Measurements from ENCODE around the gene MRPS15.
A peak's percentile ranks its signal among the peaks of the same experiment; 100 is the strongest.

MRPS15 gene

GRCh38 chr1:36463803-36464604 is at the start of gene MRPS15:
Gene MRPS15, minus strand, starts transcription at chr1:36464384. Its CDS starts 109 bp downstream, at chr1:36464275.
- Histone ChIP-seq H3K27ac (ENCODE audit: extremely low read depth, low read depth, low read length) (peak within 1 kb of the TSS; percentile 56), H3K9me3 (ENCODE audit: control insufficient read depth, insufficient read depth, low read depth, low read length) (no peaks in the 10 kb centered on the region), H3K4me1 (ENCODE audit: control insufficient read depth, insufficient read depth, low read length) (no peaks in the 10 kb centered on the region), H3K36me3 (ENCODE audit: control insufficient read depth in 2 of 2, insufficient read depth in 1 of 2, low read length in 2 of 2) (peaks cover 6 to 36% of the 10 kb centered on the region in 2 experiments), H3K4me3 (ENCODE audit: low read depth, low read length) (peak within 1 kb of the TSS; percentile 93)
- POLR2A ChIA-PET, result interaction anchor here (0.5 to 2.3 kb wide), 11 partner anchors 10 to 315 kb away, joined by 3 to 54 read pairs (median 4); partner anchors contain the start of genes LSM10, OSCP1, STK40 and TRAPPC3
- CTCF ChIA-PET, result interaction anchor here (0.7 kb wide), 1 partner anchor 957 kb away, joined by 3 read pairs; no protein-coding TSS in a partner anchor
- TF ChIP-seq ZNF621 (tag by site-specific recombination; IDR thresholded peaks at IDR 0.05) (no peak), GLI2 (tag by site-specific recombination; IDR thresholded peaks at IDR 0.05; ENCODE audit: borderline replicate concordance, low read depth) (no peak), ZNF692 (tag by site-specific recombination; IDR thresholded peaks at IDR 0.05) (peak; percentile 89), ZXDB (tag by site-specific recombination; IDR thresholded peaks at IDR 0.05) (peak; percentile 96), SALL2 (tag by site-specific recombination; IDR thresholded peaks at IDR 0.05; ENCODE audit: borderline replicate concordance) (no peak), EGR2 (tag by site-specific recombination; IDR thresholded peaks at IDR 0.05; ENCODE audit: low read depth) (peak; percentile 51; the same call in 1 of the 2 replicates), GFI1B (tag by site-specific recombination; IDR thresholded peaks at IDR 0.05) (no peak), ZFP3 (tag by site-specific recombination; IDR thresholded peaks at IDR 0.05; ENCODE audit: low read depth) (no peak), ZNF843 (tag by site-specific recombination; IDR thresholded peaks at IDR 0.05) (peak; percentile 62), ZNF654 (tag by site-specific recombination; IDR thresholded peaks at IDR 0.05; ENCODE audit: low read depth) (no peak), ZNF530 (tag by site-specific recombination; IDR thresholded peaks at IDR 0.05; ENCODE audit: low read depth) (no peak), ZNF280C (tag by site-specific recombination; IDR thresholded peaks at IDR 0.05) (no peak), ZNF660 (tag by site-specific recombination; IDR thresholded peaks at IDR 0.05) (peak; percentile 96), ZNF561 (tag by site-specific recombination; IDR thresholded peaks at IDR 0.05; ENCODE audit: borderline replicate concordance) (peak; percentile 86), ZBTB17 (tag by site-specific recombination; IDR thresholded peaks at IDR 0.05) (peak; percentile 100), ZNF155 (tag by site-specific recombination; IDR thresholded peaks at IDR 0.05) (no peak), ZNF580 (tag by site-specific recombination; IDR thresholded peaks at IDR 0.05) (peak; percentile 90), ZNF596 (tag by site-specific recombination; IDR thresholded peaks at IDR 0.05) (no peak), GLI4 (tag by site-specific recombination; IDR thresholded peaks at IDR 0.05) (0 out of 2 replicates have a peak, but pooled peaks have one; percentile 9), ZNF302 (tag by site-specific recombination; IDR thresholded peaks at IDR 0.05; ENCODE audit: low read depth) (no peak), ZNF138 (tag by site-specific recombination; IDR thresholded peaks at IDR 0.05; ENCODE audit: borderline replicate concordance) (no peak), ZNF585B (tag by site-specific recombination; IDR thresholded peaks at IDR 0.05) (no peak), ZNF707 (tag by site-specific recombination; IDR thresholded peaks at IDR 0.05) (no peak), GLIS2 (tag by site-specific recombination; IDR thresholded peaks at IDR 0.05) (peak; percentile 38; the same call in 1 of the 2 replicates), ZNF366 (tag by site-specific recombination; conservative IDR thresholded peaks at IDR 0.05) (0 out of 2 replicates have a peak, but pooled peaks have one; percentile 21), OSR2 (tag by site-specific recombination; IDR thresholded peaks at IDR 0.05) (no peak), BCL11A (tag by site-specific recombination; IDR thresholded peaks at IDR 0.05; ENCODE audit: low read depth) (no peak)
- TF ChIP-seq, protein P1, sequence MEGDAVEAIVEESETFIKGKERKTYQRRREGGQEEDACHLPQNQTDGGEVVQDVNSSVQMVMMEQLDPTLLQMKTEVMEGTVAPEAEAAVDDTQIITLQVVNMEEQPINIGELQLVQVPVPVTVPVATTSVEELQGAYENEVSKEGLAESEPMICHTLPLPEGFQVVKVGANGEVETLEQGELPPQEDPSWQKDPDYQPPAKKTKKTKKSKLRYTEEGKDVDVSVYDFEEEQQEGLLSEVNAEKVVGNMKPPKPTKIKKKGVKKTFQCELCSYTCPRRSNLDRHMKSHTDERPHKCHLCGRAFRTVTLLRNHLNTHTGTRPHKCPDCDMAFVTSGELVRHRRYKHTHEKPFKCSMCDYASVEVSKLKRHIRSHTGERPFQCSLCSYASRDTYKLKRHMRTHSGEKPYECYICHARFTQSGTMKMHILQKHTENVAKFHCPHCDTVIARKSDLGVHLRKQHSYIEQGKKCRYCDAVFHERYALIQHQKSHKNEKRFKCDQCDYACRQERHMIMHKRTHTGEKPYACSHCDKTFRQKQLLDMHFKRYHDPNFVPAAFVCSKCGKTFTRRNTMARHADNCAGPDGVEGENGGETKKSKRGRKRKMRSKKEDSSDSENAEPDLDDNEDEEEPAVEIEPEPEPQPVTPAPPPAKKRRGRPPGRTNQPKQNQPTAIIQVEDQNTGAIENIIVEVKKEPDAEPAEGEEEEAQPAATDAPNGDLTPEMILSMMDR (tag by site-specific recombination; IDR thresholded peaks at IDR 0.05), result peak; percentile 55; the same call in 1 of the 2 replicates
- TF ChIP-seq, protein P2, sequence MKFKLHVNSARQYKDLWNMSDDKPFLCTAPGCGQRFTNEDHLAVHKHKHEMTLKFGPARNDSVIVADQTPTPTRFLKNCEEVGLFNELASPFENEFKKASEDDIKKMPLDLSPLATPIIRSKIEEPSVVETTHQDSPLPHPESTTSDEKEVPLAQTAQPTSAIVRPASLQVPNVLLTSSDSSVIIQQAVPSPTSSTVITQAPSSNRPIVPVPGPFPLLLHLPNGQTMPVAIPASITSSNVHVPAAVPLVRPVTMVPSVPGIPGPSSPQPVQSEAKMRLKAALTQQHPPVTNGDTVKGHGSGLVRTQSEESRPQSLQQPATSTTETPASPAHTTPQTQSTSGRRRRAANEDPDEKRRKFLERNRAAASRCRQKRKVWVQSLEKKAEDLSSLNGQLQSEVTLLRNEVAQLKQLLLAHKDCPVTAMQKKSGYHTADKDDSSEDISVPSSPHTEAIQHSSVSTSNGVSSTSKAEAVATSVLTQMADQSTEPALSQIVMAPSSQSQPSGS (tag by site-specific recombination; IDR thresholded peaks at IDR 0.05; ENCODE audit: low read depth), result peak; percentile 96
- TF ChIP-seq, protein P3, sequence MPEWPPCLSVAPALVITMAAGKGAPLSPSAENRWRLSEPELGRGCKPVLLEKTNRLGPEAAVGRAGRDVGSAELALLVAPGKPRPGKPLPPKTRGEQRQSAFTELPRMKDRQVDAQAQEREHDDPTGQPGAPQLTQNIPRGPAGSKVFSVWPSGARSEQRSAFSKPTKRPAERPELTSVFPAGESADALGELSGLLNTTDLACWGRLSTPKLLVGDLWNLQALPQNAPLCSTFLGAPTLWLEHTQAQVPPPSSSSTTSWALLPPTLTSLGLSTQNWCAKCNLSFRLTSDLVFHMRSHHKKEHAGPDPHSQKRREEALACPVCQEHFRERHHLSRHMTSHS (tag by site-specific recombination; IDR thresholded peaks at IDR 0.05), result peak; percentile 28
